ENCODE data around the gene CDH23.

Gene CDH23

GRCh38 chr10:71633920-71634319 lies 237.2 kb downstream of the CDH23 start:
- DNase-seq (ENCODE audit: low read depth) = no peak
- no peak overlapping the region for H3K4me3 ChIP-seq (ENCODE audit: low read length)
- no peak for TF ChIP-seq CTCF (conservative IDR thresholded peaks at IDR 0.05; ENCODE audit: low read depth, low read length)

- no peak for TF ChIP-seq CTCF (conservative IDR thresholded peaks at IDR 0.05; ENCODE audit: low read depth, low read length)
- no peak overlapping the region for H3K4me3 ChIP-seq (ENCODE audit: low read length)
- no peak for DNase-seq (ENCODE audit: low read depth)
Observed at GRCh38 chr10:71634531-71635164, 237.9 kb downstream of the CDH23 start.

GRCh38 chr10:71635251-71635866 lies 238.6 kb downstream of the CDH23 start:
- DNase-seq (ENCODE audit: low read depth) = no peak
- TF ChIP-seq CTCF (conservative IDR thresholded peaks at IDR 0.05; ENCODE audit: low read depth, low read length) = no peak
- H3K4me3 ChIP-seq (ENCODE audit: low read length) = no peak overlapping the region

GRCh38 chr10:71635867-71636266 lies 239.1 kb downstream of the CDH23 start:
- no peak for TF ChIP-seq CTCF (conservative IDR thresholded peaks at IDR 0.05; ENCODE audit: low read depth, low read length)
- H3K4me3 ChIP-seq (ENCODE audit: low read length) = no peak overlapping the region
- no peak for DNase-seq (ENCODE audit: low read depth)

GRCh38 chr10:71636588-71636987 lies 239.9 kb downstream of the CDH23 start:
- no peak overlapping the region for H3K4me3 ChIP-seq (ENCODE audit: low read length)
- DNase-seq (ENCODE audit: low read depth) = no peak
- TF ChIP-seq CTCF (conservative IDR thresholded peaks at IDR 0.05; ENCODE audit: low read depth, low read length) = no peak

- H3K4me3 ChIP-seq (ENCODE audit: low read length) = no peak overlapping the region
- no peak for TF ChIP-seq CTCF (conservative IDR thresholded peaks at IDR 0.05; ENCODE audit: low read depth, low read length)
- DNase-seq (ENCODE audit: low read depth) = no peak
Observed at GRCh38 chr10:71637305-71637704, 240.6 kb downstream of the CDH23 start.

Data from retinal pigment epithelial cell (primary cell).